ENCODE results near the gene FBXO36.
"Not testable (repeated sequence)": the region's sequence is repeated elsewhere in the genome, so short reads cannot be mapped to it uniquely, and the experiment has no call there.

Gene FBXO36

GRCh38 chr2:229914171-229914570 lies 8.1 kb upstream of the FBXO36 start:
- DNase-seq: no peak

- no peak for DNase-seq
Measured at GRCh38 chr2:229917793-229918192, 4.5 kb upstream of the FBXO36 start.

- peak; percentile 60 for DNase-seq
Measured at GRCh38 chr2:229920011-229920641, 2.2 kb upstream of the FBXO36 start.

GRCh38 chr2:229921101-229921891 lies 1.0 kb upstream of the FBXO36 start:
- DNase-seq: peak; percentile 72

- peak; percentile 98 for DNase-seq
Measured at GRCh38 chr2:229921892-229922448, 333 bp upstream of the FBXO36 start, which contains the start of gene TRIP12. TSS of gene TRIP12 (minus strand) at chr2:229922009. CDS start at chr2:229880079, 41,930 bp downstream.

- not testable (repeated sequence) for DNase-seq
Measured at GRCh38 chr2:229924541-229924940, 2.2 kb downstream of the FBXO36 start.

GRCh38 chr2:229925201-229925600 lies 2.9 kb downstream of the FBXO36 start:
- DNase-seq: no peak

GRCh38 chr2:229927817-229928321 lies 5.6 kb downstream of the FBXO36 start:
- no peak for DNase-seq

- no peak for DNase-seq
Measured at GRCh38 chr2:229930656-229931055, 8.4 kb downstream of the FBXO36 start.

- peak; percentile 60 for DNase-seq
Measured at GRCh38 chr2:229931241-229931640, 8.9 kb downstream of the FBXO36 start.

- no peak for DNase-seq
Measured at GRCh38 chr2:229937537-229937936, 15.2 kb downstream of the FBXO36 start.

GRCh38 chr2:229942671-229943070 lies 20.4 kb downstream of the FBXO36 start:
- no peak for DNase-seq

- DNase-seq: no peak
Measured at GRCh38 chr2:229943171-229943570, 20.9 kb downstream of the FBXO36 start.

GRCh38 chr2:229943770-229944449 lies 21.6 kb downstream of the FBXO36 start:
- no peak for DNase-seq

GRCh38 chr2:229945975-229946374 lies 23.7 kb downstream of the FBXO36 start:
- no peak for DNase-seq

- DNase-seq: no peak
Measured at GRCh38 chr2:229947544-229947943, 25.2 kb downstream of the FBXO36 start.

- DNase-seq: no peak
Measured at GRCh38 chr2:229952256-229952835, 30.0 kb downstream of the FBXO36 start.

- DNase-seq: no peak
Measured at GRCh38 chr2:229955663-229956062, 33.4 kb downstream of the FBXO36 start.

GRCh38 chr2:229956491-229956890 lies 34.2 kb downstream of the FBXO36 start:
- DNase-seq: peak; percentile 55

GRCh38 chr2:229963596-229963995 lies 41.3 kb downstream of the FBXO36 start:
- DNase-seq: not testable (repeated sequence)

GRCh38 chr2:229969921-229970320 lies 47.6 kb downstream of the FBXO36 start:
- no peak for DNase-seq

- no peak for DNase-seq
Measured at GRCh38 chr2:229970406-229970805, 48.1 kb downstream of the FBXO36 start.

- DNase-seq: no peak
Measured at GRCh38 chr2:229971298-229971790, 49.0 kb downstream of the FBXO36 start.
